IPS-18c (cell line): ENCODE results near the gene RNASE7.
"Not testable (repeated sequence)": the region's sequence is repeated elsewhere in the genome, so short reads cannot be mapped to it uniquely, and the experiment has no call there.

Experiments used
- H3K4me3 ChIP-seq: 2 replicates; pipeline ENCODE4 v1.7.0; 2013; ENCODE audit warnings: low read depth, mild to moderate bottlenecking, low read length, moderate library complexity; ENCODE audit not compliant: insufficient read depth
- H3K9me3 ChIP-seq: one replicate; pipeline ENCODE4 v1.6.1; 2013; ENCODE audit warnings: mild to moderate bottlenecking, low read length, moderate library complexity; ENCODE audit not compliant: control insufficient read depth, insufficient read depth

The RNASE7 gene

GRCh38 chr14:21041676-21042433 lies at the start of gene RNASE7:
Gene RNASE7 (plus strand): TSS chr14:21042362. CDS start chr14:21042993, 631 bp downstream.
- no peak within 1 kb of the TSS for H3K4me3 ChIP-seq
- no peaks in the 10 kb centered on the region for H3K9me3 ChIP-seq

GRCh38 chr14:20996521-20996920 lies 45.6 kb upstream of the RNASE7 start:
- Histone ChIP-seq H3K9me3 (no peaks in the 10 kb centered on the region), H3K4me3 (no peak overlapping the region)

- H3K4me3 ChIP-seq = no peak overlapping the region
- no peaks in the 10 kb centered on the region for H3K9me3 ChIP-seq
These were observed 45.0 kb upstream of the RNASE7 start for GRCh38 chr14:20997115-20997514.

- H3K4me3 ChIP-seq = no peak overlapping the region
- no peaks in the 10 kb centered on the region for H3K9me3 ChIP-seq
These were observed 44.6 kb upstream of the RNASE7 start for GRCh38 chr14:20997564-20997963.

GRCh38 chr14:20998139-20998538 lies 44.0 kb upstream of the RNASE7 start:
- Histone ChIP-seq H3K4me3 (no peak overlapping the region), H3K9me3 (no peaks in the 10 kb centered on the region)

- Histone ChIP-seq H3K4me3 (peak within 1 kb of the TSS; percentile 26; the same call in 1 of the 2 replicates), H3K9me3 (no peaks in the 10 kb centered on the region)
These were observed 43.3 kb upstream of the RNASE7 start, which contains the start of gene SLC39A2 for GRCh38 chr14:20998674-20999366. Gene SLC39A2 (plus strand): TSS chr14:20999293. CDS start chr14:20999447, 154 bp downstream.

- Histone ChIP-seq H3K4me3 (no peak overlapping the region), H3K9me3 (no peaks in the 10 kb centered on the region)
These were observed 42.6 kb upstream of the RNASE7 start for GRCh38 chr14:20999591-20999990.

GRCh38 chr14:21001218-21001617 lies 40.9 kb upstream of the RNASE7 start:
- Histone ChIP-seq H3K4me3 (no peak overlapping the region), H3K9me3 (no peaks in the 10 kb centered on the region)

- H3K9me3 ChIP-seq = no peaks in the 10 kb centered on the region
- H3K4me3 ChIP-seq = no peak overlapping the region
These were observed 38.3 kb upstream of the RNASE7 start for GRCh38 chr14:21003788-21004346.

GRCh38 chr14:21009721-21010120 lies 32.4 kb upstream of the RNASE7 start:
- not testable (repeated sequence) for H3K4me3 ChIP-seq, H3K9me3 ChIP-seq

- Histone ChIP-seq H3K4me3 (no peak overlapping the region), H3K9me3 (no peaks in the 10 kb centered on the region)
These were observed 31.0 kb upstream of the RNASE7 start for GRCh38 chr14:21011136-21011535.

GRCh38 chr14:21014761-21015190 lies 27.4 kb upstream of the RNASE7 start:
- Histone ChIP-seq H3K4me3 (no peak overlapping the region), H3K9me3 (no peaks in the 10 kb centered on the region)

- H3K4me3 ChIP-seq = no peak overlapping the region
- no peaks in the 10 kb centered on the region for H3K9me3 ChIP-seq
These were observed 26.9 kb upstream of the RNASE7 start for GRCh38 chr14:21015312-21015711.

GRCh38 chr14:21016413-21017190 lies 25.6 kb upstream of the RNASE7 start:
- Histone ChIP-seq H3K9me3 (no peaks in the 10 kb centered on the region), H3K4me3 (no peak overlapping the region)

GRCh38 chr14:21017528-21018245 lies 24.5 kb upstream of the RNASE7 start:
- Histone ChIP-seq H3K4me3 (no peak overlapping the region), H3K9me3 (no peaks in the 10 kb centered on the region)

- Histone ChIP-seq H3K9me3 (no peaks in the 10 kb centered on the region), H3K4me3 (no peak overlapping the region)
These were observed 23.9 kb upstream of the RNASE7 start for GRCh38 chr14:21018286-21018685.

- Histone ChIP-seq H3K9me3 (no peaks in the 10 kb centered on the region), H3K4me3 (no peak overlapping the region)
These were observed 23.4 kb upstream of the RNASE7 start for GRCh38 chr14:21018781-21019180.
